Upper lobe of left lung (tissue), 6 donors: Measurements from ENCODE around the gene GLIS1. TPM values are rescaled to one million over a fixed set of nuclear protein-coding genes. Genes with fewer than 3 reads are reported as not detected.

Source experiments
- ATAC-seq, 2 donors: fragments of 200-7000 bp; cut with Tn5 transposase; one replicate each; pipeline ENCODE4 v1.9.1; 2022; ENCODE audit warnings: mild to moderate bottlenecking in 2 of 2, moderate library complexity in 2 of 2; ENCODE audit not compliant: low FRiP score in 2 of 2
- DNase-seq, 2 donors: peaks; one replicate each; pipeline ENCODE4 v3.0.0-alpha.2; 2019 to 2020
- H3K27ac ChIP-seq, 4 donors: fragments of 200-600 bp; sonication (generic); one replicate each; pipeline ENCODE4 v1.5.1; 2016 to 2019
- H3K27me3 ChIP-seq, 4 donors: fragments of 200-600 bp; sonication (generic); one replicate each; pipeline ENCODE4 v1.5.1; 2017 to 2019
- H3K36me3 ChIP-seq, 4 donors: fragments of 200-600 bp; sonication (generic); one replicate each; pipeline ENCODE4 v1.5.1; 2016 to 2019
- H3K4me1 ChIP-seq, 4 donors: fragments of 200-600 bp; sonication (generic); one replicate each; pipeline ENCODE4 v1.5.1; 2018 to 2019
- H3K4me3 ChIP-seq, 4 donors: fragments of 200-600 bp; sonication (generic); one replicate each; pipeline ENCODE4 v1.5.1; 2017 to 2019; ENCODE audit warnings: mild to moderate bottlenecking in 2 of 4, moderate library complexity in 1 of 4
- H3K9me3 ChIP-seq, 4 donors: fragments of 200-600 bp; sonication (generic); one replicate each; pipeline ENCODE4 v1.5.1; 2018 to 2019
- EP300 ChIP-seq, 4 donors: sonication (generic); formaldehyde crosslinking; IDR thresholded peaks; one replicate each; pipeline ENCODE4 v1.5.1; 2017; ENCODE audit warnings: antibody characterized with exemption in 4 of 4, control low read depth in 2 of 4
- POLR2A ChIP-seq, 4 donors: fragments of 450-650 bp; IDR thresholded peaks; one replicate each; pipeline ENCODE4 v1.5.1; 2016 to 2017; ENCODE audit warnings: antibody characterized with exemption in 4 of 4, mild to moderate bottlenecking in 2 of 4
- POLR2AphosphoS5 ChIP-seq, 2 donors: sonication (generic); formaldehyde crosslinking; IDR thresholded peaks; one replicate each; pipeline ENCODE4 v1.5.1; 2017; ENCODE audit warnings: antibody characterized with exemption in 2 of 2
- WGBS, 2 donors: methylation state at CpG; one replicate each; pipeline ENCODE4 v1.1.5; 2017 to 2018; 5-methylcytosine and 5-hydroxymethylcytosine counted together
- total RNA-seq, 6 donors: library from RNA; depleted of rRNA in 4 of 6; stranded (reverse); fragments of >200 nt in 4 of 6; gene quantifications; one replicate each; pipeline versions ENCODE4 v1.1.0 to v1.2.1, GENCODE V29; 2016 to 2021
- TF ChIP-seq, protein P1 (sequence below), 6 experiments: fragments of 450-650 bp in 4 of 6; fragments of 200-600 bp in 2 of 6; sonication (generic) in 2 of 6; IDR thresholded peaks; one replicate each; pipeline ENCODE4 v1.5.1; 2016 to 2019; ENCODE audit warnings: antibody characterized with exemption in 6 of 6
- donor health status: DM: no; HTN: no; CAD: no; lungs with moderate emphysema.
- donor health status: DM: no; HTN: yes; CAD: no; lungs with severe emphysema.

The GLIS1 gene
- total RNA-seq, 6 donors from 2014 or later, result 0.26 to 1.0 TPM; not detected in 4

DNA sequence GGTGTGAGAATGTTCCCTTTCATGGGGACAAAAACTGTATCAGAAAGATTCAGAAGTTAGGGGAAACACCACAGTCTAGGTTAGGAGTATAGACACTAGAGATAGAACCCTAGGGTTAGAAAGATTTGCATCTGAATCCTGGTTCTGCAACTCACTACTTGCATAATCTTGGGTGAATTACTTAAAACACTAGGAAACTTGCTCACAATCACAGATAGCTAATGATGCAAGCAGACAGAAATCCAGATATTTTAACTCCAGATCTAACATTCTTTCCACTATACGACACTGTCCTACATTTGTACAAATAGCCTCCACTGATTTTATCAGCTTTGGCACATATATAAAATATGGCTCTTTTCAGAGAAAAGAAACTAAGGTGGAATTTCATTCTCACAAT is 30.8 kb upstream of the GLIS1 start:
- Histone ChIP-seq H3K4me3 (no peak overlapping the region), H3K4me1 (no peaks in the 10 kb centered on the region), H3K27me3 (no peaks in the 10 kb centered on the region), H3K9me3 (no peaks in the 10 kb centered on the region), H3K36me3 (peaks cover 0 to 23% (median 7%) of the 10 kb centered on the region in 4 donors), H3K27ac (no peak overlapping the region)
- DNase-seq, result no peak
- no peak for TF ChIP-seq POLR2AphosphoS5 (IDR thresholded peaks at IDR 0.05)
- no peak for TF ChIP-seq POLR2A (IDR thresholded peaks at IDR 0.05)
- TF ChIP-seq, protein P1, sequence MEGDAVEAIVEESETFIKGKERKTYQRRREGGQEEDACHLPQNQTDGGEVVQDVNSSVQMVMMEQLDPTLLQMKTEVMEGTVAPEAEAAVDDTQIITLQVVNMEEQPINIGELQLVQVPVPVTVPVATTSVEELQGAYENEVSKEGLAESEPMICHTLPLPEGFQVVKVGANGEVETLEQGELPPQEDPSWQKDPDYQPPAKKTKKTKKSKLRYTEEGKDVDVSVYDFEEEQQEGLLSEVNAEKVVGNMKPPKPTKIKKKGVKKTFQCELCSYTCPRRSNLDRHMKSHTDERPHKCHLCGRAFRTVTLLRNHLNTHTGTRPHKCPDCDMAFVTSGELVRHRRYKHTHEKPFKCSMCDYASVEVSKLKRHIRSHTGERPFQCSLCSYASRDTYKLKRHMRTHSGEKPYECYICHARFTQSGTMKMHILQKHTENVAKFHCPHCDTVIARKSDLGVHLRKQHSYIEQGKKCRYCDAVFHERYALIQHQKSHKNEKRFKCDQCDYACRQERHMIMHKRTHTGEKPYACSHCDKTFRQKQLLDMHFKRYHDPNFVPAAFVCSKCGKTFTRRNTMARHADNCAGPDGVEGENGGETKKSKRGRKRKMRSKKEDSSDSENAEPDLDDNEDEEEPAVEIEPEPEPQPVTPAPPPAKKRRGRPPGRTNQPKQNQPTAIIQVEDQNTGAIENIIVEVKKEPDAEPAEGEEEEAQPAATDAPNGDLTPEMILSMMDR (IDR thresholded peaks at IDR 0.05), result no peak
- TF ChIP-seq EP300 (IDR thresholded peaks at IDR 0.05), result no peak
- ATAC-seq, result no peak
- WGBS, 2 donors, result 84 to 98% methylated on average over 1 of the region's 1 CpG

DNA sequence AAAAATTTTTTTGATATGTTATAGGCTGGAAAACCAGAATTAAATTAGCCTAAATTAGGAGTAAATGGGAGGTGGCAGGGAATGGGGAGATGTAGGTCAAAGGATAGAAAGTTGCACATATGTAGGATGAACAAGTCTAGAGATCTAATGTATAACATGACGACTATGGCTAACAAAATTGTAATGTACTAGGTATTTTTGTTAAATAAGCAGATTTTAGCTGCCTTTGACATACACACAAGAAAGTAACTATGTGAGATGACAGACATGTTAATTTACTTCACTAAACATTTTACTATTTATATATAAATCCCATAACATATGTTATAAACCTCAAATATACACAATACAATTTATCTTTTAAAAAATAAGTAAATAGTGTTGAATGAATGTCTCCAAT is 30.2 kb upstream of the GLIS1 start:
- no peaks in the 10 kb centered on the region for H3K9me3 ChIP-seq
- no peaks in the 10 kb centered on the region for H3K4me1 ChIP-seq
- H3K4me3 ChIP-seq, result no peak overlapping the region
- ATAC-seq (no peak), DNase-seq (no peak)
- H3K27me3 ChIP-seq, result no peaks in the 10 kb centered on the region
- H3K36me3 ChIP-seq, result peaks cover 0 to 23% (median 7%) of the 10 kb centered on the region in 4 donors
- WGBS, 2 donors, result 97 to 98% methylated on average over 1 of the region's 1 CpG
- no peak overlapping the region for H3K27ac ChIP-seq
- no peak for TF ChIP-seq EP300 (IDR thresholded peaks at IDR 0.05)
- no peak for TF ChIP-seq POLR2AphosphoS5 (IDR thresholded peaks at IDR 0.05)
- TF ChIP-seq POLR2A (IDR thresholded peaks at IDR 0.05), result no peak
- TF ChIP-seq, protein P1 (IDR thresholded peaks at IDR 0.05), result no peak

DNA sequence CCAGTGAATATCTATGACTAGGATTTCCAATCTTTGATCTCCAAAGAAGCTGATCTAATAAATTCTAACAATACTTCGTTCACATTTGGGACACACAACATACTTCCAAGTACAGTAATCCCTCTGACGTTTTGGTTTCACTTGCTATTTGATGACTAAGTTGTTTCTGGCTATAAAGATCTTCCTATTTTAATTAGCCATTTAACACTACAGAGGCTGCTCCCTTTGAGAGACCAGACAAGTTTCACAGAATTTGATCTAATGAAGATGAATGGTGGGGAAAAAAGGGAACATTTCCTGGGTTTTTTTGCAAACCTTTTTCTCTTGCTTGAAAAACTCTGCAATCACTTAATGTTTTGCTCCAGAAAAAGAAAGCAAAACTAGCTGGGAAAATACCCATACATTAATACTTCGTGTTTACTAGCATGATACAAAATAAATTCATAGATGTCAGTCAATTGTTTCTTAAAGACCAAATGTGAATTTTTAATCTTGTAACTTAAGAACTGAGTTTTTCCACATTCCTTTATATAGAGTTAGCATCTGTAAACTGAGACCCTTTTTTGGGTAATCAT is 28.0 kb upstream of the GLIS1 start:
- Histone ChIP-seq H3K9me3 (no peaks in the 10 kb centered on the region), H3K27me3 (no peaks in the 10 kb centered on the region), H3K36me3 (peaks cover 0 to 19% (median 5%) of the 10 kb centered on the region in 4 donors), H3K4me1 (no peaks in the 10 kb centered on the region), H3K27ac (no peak overlapping the region), H3K4me3 (no peak overlapping the region)
- WGBS, 2 donors, result 31 to 37% methylated on average over 3 of the region's 3 CpGs
- DNase-seq (no peak), ATAC-seq (no peak)
- no peak for TF ChIP-seq POLR2AphosphoS5 (IDR thresholded peaks at IDR 0.05)
- no peak for TF ChIP-seq EP300 (IDR thresholded peaks at IDR 0.05)
- TF ChIP-seq, protein P1 (IDR thresholded peaks at IDR 0.05), result no peak
- TF ChIP-seq POLR2A (IDR thresholded peaks at IDR 0.05), result no peak

DNA sequence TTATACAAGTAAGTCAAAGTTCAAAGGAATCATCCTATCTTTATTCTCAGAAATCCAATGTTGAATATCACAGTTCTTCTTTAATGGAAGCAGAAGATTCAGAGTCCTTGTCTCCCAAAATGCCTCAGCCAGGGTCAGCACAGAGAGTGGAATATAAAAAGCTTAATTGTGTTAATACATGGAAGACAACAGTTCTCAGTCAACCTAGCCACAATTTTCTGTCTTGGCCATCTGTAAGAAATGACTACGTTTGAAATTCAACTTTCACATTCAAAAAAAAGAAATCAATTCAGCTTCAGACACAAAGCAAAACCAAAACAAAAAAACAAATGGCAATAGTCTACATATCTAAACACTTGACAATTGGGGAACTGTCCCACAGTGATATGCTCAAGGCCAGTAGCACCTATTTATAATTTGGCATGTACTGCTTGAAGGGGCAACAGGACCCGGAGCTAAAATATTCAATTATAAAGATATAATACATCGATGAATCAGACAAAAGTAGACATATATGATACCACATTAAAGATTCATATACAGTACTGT is 27.3 kb upstream of the GLIS1 start:
- no peak overlapping the region for H3K4me3 ChIP-seq
- DNase-seq, result no peak
- H3K27ac ChIP-seq, result no peak overlapping the region
- no peak for ATAC-seq
- no peak for TF ChIP-seq EP300 (IDR thresholded peaks at IDR 0.05)
- no peaks in the 10 kb centered on the region for H3K27me3 ChIP-seq
- no peaks in the 10 kb centered on the region for H3K9me3 ChIP-seq
- 84 to 85% methylated on average over 3 of the region's 3 CpGs for WGBS, 2 donors
- no peaks in the 10 kb centered on the region for H3K4me1 ChIP-seq
- peaks cover 0 to 12% (median 3%) of the 10 kb centered on the region in 4 donors for H3K36me3 ChIP-seq

DNA sequence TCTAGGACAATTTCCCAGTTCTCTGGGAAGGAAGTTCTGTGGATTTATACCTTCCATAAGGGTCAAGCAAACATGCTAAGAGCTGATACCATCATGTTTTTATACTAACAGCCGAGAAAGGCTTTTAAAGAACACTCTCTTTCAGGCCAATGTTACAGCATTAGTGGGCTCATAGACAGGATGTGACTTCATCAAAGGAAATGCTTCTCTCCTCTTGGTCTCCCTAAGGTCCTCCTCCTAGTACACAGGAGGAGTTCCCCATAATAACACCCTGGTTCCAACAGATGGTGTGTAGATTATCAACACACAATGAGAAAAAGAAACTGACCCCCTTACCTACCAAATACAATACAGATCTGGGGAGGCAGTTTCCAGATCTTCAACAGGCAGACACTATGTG is 26.7 kb upstream of the GLIS1 start:
- H3K4me3 ChIP-seq, result no peak overlapping the region
- DNase-seq, result no peak
- H3K27ac ChIP-seq, result no peak overlapping the region
- no peaks in the 10 kb centered on the region for H3K4me1 ChIP-seq
- 47 to 59% methylated on average over 1 of the region's 1 CpG for WGBS, 2 donors
- no peaks in the 10 kb centered on the region for H3K27me3 ChIP-seq
- no peak for ATAC-seq
- TF ChIP-seq POLR2AphosphoS5 (IDR thresholded peaks at IDR 0.05) (no peak), POLR2A (IDR thresholded peaks at IDR 0.05) (no peak), EP300 (IDR thresholded peaks at IDR 0.05) (no peak)
- TF ChIP-seq, protein P1 (IDR thresholded peaks at IDR 0.05), result no peak
- no peaks in the 10 kb centered on the region for H3K9me3 ChIP-seq
- H3K36me3 ChIP-seq, result peaks cover 0 to 7% (median 2%) of the 10 kb centered on the region in 4 donors
